ENCODE data around the gene MIB1.
"Not testable (repeated sequence)": the region's sequence is repeated elsewhere in the genome, so short reads cannot be mapped to it uniquely, and the experiment has no call there.

The MIB1 gene

GRCh38 chr18:21733011-21733410 is 7.6 kb upstream of the MIB1 start:
- TF ChIP-seq CTCF (IDR thresholded peaks at IDR 0.05): no peak
- TF ChIP-seq ZFX (IDR thresholded peaks at IDR 0.05; ENCODE audit: borderline replicate concordance): no peak

GRCh38 chr18:21735452-21736015 is 5.1 kb upstream of the MIB1 start:
- TF ChIP-seq ZFX (IDR thresholded peaks at IDR 0.05; ENCODE audit: borderline replicate concordance) (no peak), CTCF (IDR thresholded peaks at IDR 0.05) (no peak)
- no peak overlapping the region for H3K27ac ChIP-seq

More at GRCh38 chr18:21733011-21733410, 7.6 kb upstream of the MIB1 start:
- no peak overlapping the region for H3K27ac ChIP-seq

GRCh38 chr18:21736926-21737325 is 3.7 kb upstream of the MIB1 start:
- H3K27ac ChIP-seq: not testable (repeated sequence)

GRCh38 chr18:21739604-21740537 is 721 bp upstream of the MIB1 start:
- peak overlapping the region; percentile 92 for H3K27ac ChIP-seq
- TF ChIP-seq ZFX (IDR thresholded peaks at IDR 0.05; ENCODE audit: borderline replicate concordance): no peak
- no peak for TF ChIP-seq CTCF (IDR thresholded peaks at IDR 0.05)

GRCh38 chr18:21741312-21741561 is 645 bp downstream of the MIB1 start:
- peak overlapping the region; percentile 92 for H3K27ac ChIP-seq
- TF ChIP-seq CTCF (IDR thresholded peaks at IDR 0.05) (peak; percentile 9; the same call in 1 of the 2 replicates), ZFX (IDR thresholded peaks at IDR 0.05; ENCODE audit: borderline replicate concordance) (no peak)

GRCh38 chr18:21741562-21742314 is 1.1 kb downstream of the MIB1 start:
- no peak for TF ChIP-seq ZFX (IDR thresholded peaks at IDR 0.05; ENCODE audit: borderline replicate concordance)
- TF ChIP-seq CTCF (IDR thresholded peaks at IDR 0.05): 0 out of 2 replicates have a peak, but pooled peaks have one; percentile 3
- H3K27ac ChIP-seq: peak overlapping the region; percentile 92

- no peak for TF ChIP-seq CTCF (IDR thresholded peaks at IDR 0.05)
- no peak for TF ChIP-seq ZFX (IDR thresholded peaks at IDR 0.05; ENCODE audit: borderline replicate concordance)
- no peak overlapping the region for H3K27ac ChIP-seq
Observed at GRCh38 chr18:21742315-21742687, 1.7 kb downstream of the MIB1 start.

All from 22Rv1 (cell line).